K562 (cell line): ENCODE data around the gene CELSR1. TPM values are rescaled to one million over a fixed set of nuclear protein-coding genes. Genes with fewer than 3 reads are reported as not detected.

Experiments used
- ATAC-seq: fragments of 200-7000 bp; cut with Tn5 transposase; 3 replicates; pipeline ENCODE4 v1.9.1; 2020; ENCODE audit warnings: moderate library complexity
- BruUV-seq: library from RNA; stranded (reverse); fragments of 400-500 nt; replicated peaks from 2 replicates; lab custom pipeline; 2021; lab: Mats Ljungman, UMichigan
- CTCF ChIA-PET: fragments of 300-600 bp; formaldehyde crosslinking; extraction: SDS; loops from one replicate; lab custom pipeline; 2021; ENCODE audit warnings: low intra/inter-chr PET ratio; lab: Yijun Ruan, JAX
- POLR2A ChIA-PET: fragments of 300-600, 350-650 bp; sonication (Branson Sonifier 250); formaldehyde crosslinking; extraction: SDS; loops from one replicate; lab custom pipeline; 2021; ENCODE audit warnings: antibody characterized with exemption, inconsistent platforms; lab: Yijun Ruan, JAX
- DNase-seq, 4 experiments: peaks; one replicate each; pipeline versions ENCODE4 v3.0.0 to v3.0.0-alpha.2; 2011 to 2018; ENCODE audit warnings: low spot score in 3 of 4, mixed read lengths in 3 of 4; ENCODE audit errors: extremely low read depth in 1 of 4
- FAIRE-seq: peaks from 2 replicates; lab custom pipeline; 2011; peaks lifted over from hg19 to GRCh38; lab: Jason Lieb, UNC
- H2AFZ ChIP-seq: 2 replicates; pipeline ENCODE4 v1.6.0; 2011; ENCODE audit warnings: low read depth, low read length, control low read depth, inconsistent platforms
- H3K27ac ChIP-seq: fragments of 200-600 bp; 3 replicates; pipeline ENCODE4 v1.8.0; 2011; ENCODE audit warnings: low read depth, mild to moderate bottlenecking, control low read depth, inconsistent platforms, low read length, moderate library complexity, mixed read lengths; ENCODE audit errors: extremely low read depth
- H3K27me3 ChIP-seq, 2 experiments: fragments of 300-600 bp in 1 of 2; 2 replicates in 1 of 2; 3 replicates in 1 of 2; pipeline versions ENCODE4 v1.6.0 to v1.8.0; 2011; ENCODE audit warnings: inconsistent platforms in 2 of 2, low read length in 2 of 2, mild to moderate bottlenecking in 1 of 2, mixed read lengths in 1 of 2, moderate library complexity in 1 of 2; ENCODE audit not compliant: control insufficient read depth in 2 of 2, insufficient read depth in 2 of 2
- H3K36me3 ChIP-seq: fragments of 300-600 bp; 3 replicates; pipeline ENCODE4 v1.8.0; 2011; ENCODE audit warnings: mild to moderate bottlenecking, low read length, inconsistent platforms; ENCODE audit not compliant: control insufficient read depth, insufficient read depth
- H3K4me1 ChIP-seq, 2 experiments: fragments of 200-600 bp in 1 of 2; replicated peaks in 1 of 2; 2 replicates in 1 of 2; 3 replicates in 1 of 2; pipeline versions ENCODE4 v1.5.1 to v1.8.0; 2011; ENCODE audit warnings: inconsistent platforms in 2 of 2, low read length in 2 of 2, mild to moderate bottlenecking in 1 of 2, mixed read lengths in 1 of 2, moderate library complexity in 1 of 2; ENCODE audit not compliant: control insufficient read depth in 2 of 2, insufficient read depth in 2 of 2
- H3K4me2 ChIP-seq: 2 replicates; pipeline ENCODE4 v1.6.1; 2011; ENCODE audit warnings: low read length, control low read depth, inconsistent platforms, mixed read lengths; ENCODE audit not compliant: insufficient read depth
- H3K4me3 ChIP-seq: fragments of 200-600 bp; sonication (generic), shearing (Covaris generic); 2 replicates; pipeline ENCODE4 v1.5.1; 2016; ENCODE audit warnings: control low read depth, inconsistent platforms
- H3K79me2 ChIP-seq: fragments of 200-600 bp; 3 replicates; pipeline ENCODE4 v1.8.0; 2011; ENCODE audit warnings: low read length, inconsistent platforms; ENCODE audit not compliant: control insufficient read depth, insufficient read depth
- H3K9ac ChIP-seq, 2 experiments: 2 replicates each; pipeline versions ENCODE4 v1.6.0 to v1.6.1; 2011; ENCODE audit warnings: low read depth in 2 of 2, low read length in 2 of 2, control low read depth in 1 of 2, inconsistent platforms in 1 of 2, mild to moderate bottlenecking in 1 of 2, mixed read lengths in 1 of 2; ENCODE audit not compliant: insufficient read depth in 1 of 2
- H3K9me1 ChIP-seq: one replicate; pipeline ENCODE4 v1.6.0; 2011; ENCODE audit warnings: inconsistent platforms, mild to moderate bottlenecking, low read length, moderate library complexity; ENCODE audit not compliant: control insufficient read depth, insufficient read depth
- H3K9me3 ChIP-seq: replicated peaks from 2 replicates; pipeline ENCODE4 v1.5.1; 2011; ENCODE audit warnings: low read depth, low read length, inconsistent platforms; ENCODE audit not compliant: control insufficient read depth, insufficient read depth
- H4K20me1 ChIP-seq: replicated peaks from 2 replicates; pipeline ENCODE4 v1.6.1; 2011; ENCODE audit warnings: low read length, inconsistent platforms, mixed read lengths; ENCODE audit not compliant: control insufficient read depth, insufficient read depth
- EP300 ChIP-seq: IDR thresholded peaks from 2 replicates; pipeline ENCODE4 v1.6.1; 2012; ENCODE audit warnings: low read length, improper control_type of control experiment
- GABPB2 ChIP-seq: fragments of 250-450 bp; sonication (Bioruptor Pico); conservative IDR thresholded peaks from 2 replicates; pipeline ENCODE4 v1.5.1; 2021; ENCODE audit warnings: mild to moderate bottlenecking
- ZNF140 ChIP-seq: fragments of 250-450 bp; sonication (Bioruptor Pico); IDR thresholded peaks from 2 replicates; pipeline ENCODE4 v1.8.0; 2021; ENCODE audit warnings: moderate library complexity, mild to moderate bottlenecking, inconsistent platforms
- WGBS: fragments of 100-300 bp; shearing (Covaris generic); methylation state at CpG from one replicate; pipeline ENCODE4 v1.1.6; 2016; ENCODE audit warnings: low coverage, mixed read lengths; ENCODE audit not compliant: insufficient coverage; ENCODE audit errors: missing lambda C conversion rate; 5-methylcytosine and 5-hydroxymethylcytosine counted together
- in situ Hi-C: fragments of 300-500 bp; cut with MboI; formaldehyde crosslinking; loops from 4 replicates; pipeline ENCODE4 v1.15.0; 2018; ENCODE audit warnings: inconsistent platforms, mixed read lengths
- intact Hi-C: fragments of 100-400 bp; cut with micrococcal nuclease; formaldehyde crosslinking; loops from 2 replicates; pipeline ENCODE4 v1.14.2; 2022
- polyA plus RNA-seq, 8 experiments: library from polyadenylated mRNA; depleted of rRNA in 4 of 8; stranded (reverse) in 5 of 8; unstranded in 3 of 8; fragments of >200 nt; fragmentation: Nextera tagmentation in 2 of 8; fragmentation: Illumina TruSeq in 1 of 8; extraction: Ambion mirVana in 2 of 8; extraction: Trizol in 1 of 8; gene quantifications; 2 replicates each; pipeline versions ENCODE4 v1.2.1 to v1.2.3, GENCODE V29; 2011 to 2014; ENCODE audit warnings: inconsistent platforms in 1 of 8, missing spikeins in 1 of 8
- total RNA-seq, 7 experiments: library from RNA; depleted of rRNA in 6 of 7; stranded (reverse); fragments of >200 nt in 6 of 7; fragmentation: Illumina TruSeq in 2 of 7; extraction: Trizol in 2 of 7; gene quantifications; 2 replicates each; pipeline versions ENCODE4 v1.2.1 to v1.2.3, GENCODE V29; 2011 to 2021; ENCODE audit warnings: low replicate concordance in 1 of 7

The CELSR1 gene
- total and polyA plus RNA-seq, 9 of the 15 experiments (the other 6 are each of a cell fraction or from before 2014, with no cell fraction given), result under 0.01 to 0.09 TPM; not detected in 7

- DNase-seq (no peak), ATAC-seq (no peak), FAIRE-seq (no peak)
- Histone ChIP-seq H3K9ac (no peak overlapping the region), H3K27ac (no peak overlapping the region), H3K27me3 (peaks cover 5 to 47% of the 10 kb centered on the region in 2 experiments; a peak in 3 of 5 replicates), H3K9me3 (no peaks in the 10 kb centered on the region), H2AFZ (no peak overlapping the region), H4K20me1 (no peaks in the 10 kb centered on the region; the same call in 1 of the 2 replicates), H3K4me1 (peaks cover 0 to 12% of the 10 kb centered on the region in 2 experiments; a peak in 2 of 5 replicates), H3K9me1 (no peaks in the 10 kb centered on the region), H3K4me3 (no peak overlapping the region), H3K36me3 (no peaks in the 10 kb centered on the region), H3K79me2 (no peaks in the 10 kb centered on the region), H3K4me2 (no peak overlapping the region)
- intact Hi-C loops (no loop called here), in situ Hi-C loops (no loop called here)
- CTCF ChIA-PET, result no interaction called here
- POLR2A ChIA-PET, result no interaction called here
- 5% methylated on average over 17 of the region's 22 CpGs for WGBS
- TF ChIP-seq GABPB2 (CRISPR knock-in tag) (no peak), ZNF140 (no peak), EP300 (no peak)
- BruUV-seq, result no TSS peak
These were observed 158.9 kb downstream of the CELSR1 start for GRCh38 chr22:46378426-46379065.
